ENCODE measurements around the gene ADAMTS9.

The ADAMTS9 gene

DNA sequence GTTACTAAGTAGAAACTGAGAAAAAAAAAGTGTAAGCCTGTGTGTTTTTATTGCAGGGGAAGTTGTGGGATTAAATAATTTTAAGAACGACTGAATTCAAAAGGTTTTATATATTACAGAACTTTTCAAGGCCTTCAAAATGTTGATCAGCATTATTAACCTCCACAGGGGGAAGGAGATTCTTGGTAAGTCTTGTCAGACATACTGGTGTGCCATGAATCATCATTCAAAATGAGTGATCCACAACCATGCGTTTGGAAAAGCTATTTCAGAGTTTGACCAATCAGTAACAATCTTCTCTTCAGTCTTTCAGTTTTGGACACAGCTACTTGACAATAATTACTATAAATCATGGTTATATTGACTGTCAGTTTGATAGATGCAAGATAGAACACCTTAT lies 70.2 kb downstream of the ADAMTS9 start:
- DNase-seq (ENCODE audit: low read depth): no peak

DNA sequence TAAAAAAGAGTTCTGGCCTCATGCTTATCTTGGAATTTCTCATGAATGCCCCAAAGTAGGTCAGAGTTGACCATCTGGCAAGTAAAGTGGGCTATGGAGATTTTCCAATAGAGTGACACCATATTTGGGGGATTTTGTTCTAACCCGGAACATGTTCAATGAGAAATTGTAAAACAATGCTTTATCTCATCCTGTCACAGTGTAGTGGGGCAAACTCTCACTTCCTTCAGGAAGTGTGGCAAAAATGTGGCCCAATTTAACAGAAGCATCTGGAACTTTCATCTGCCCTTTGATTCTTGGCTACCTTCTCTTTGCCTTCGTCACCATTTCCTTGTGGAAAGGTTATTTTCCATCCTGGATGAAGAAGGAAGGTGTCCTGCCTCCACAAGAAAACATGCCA lies 70.8 kb downstream of the ADAMTS9 start:
- DNase-seq (ENCODE audit: low read depth): no peak

DNA sequence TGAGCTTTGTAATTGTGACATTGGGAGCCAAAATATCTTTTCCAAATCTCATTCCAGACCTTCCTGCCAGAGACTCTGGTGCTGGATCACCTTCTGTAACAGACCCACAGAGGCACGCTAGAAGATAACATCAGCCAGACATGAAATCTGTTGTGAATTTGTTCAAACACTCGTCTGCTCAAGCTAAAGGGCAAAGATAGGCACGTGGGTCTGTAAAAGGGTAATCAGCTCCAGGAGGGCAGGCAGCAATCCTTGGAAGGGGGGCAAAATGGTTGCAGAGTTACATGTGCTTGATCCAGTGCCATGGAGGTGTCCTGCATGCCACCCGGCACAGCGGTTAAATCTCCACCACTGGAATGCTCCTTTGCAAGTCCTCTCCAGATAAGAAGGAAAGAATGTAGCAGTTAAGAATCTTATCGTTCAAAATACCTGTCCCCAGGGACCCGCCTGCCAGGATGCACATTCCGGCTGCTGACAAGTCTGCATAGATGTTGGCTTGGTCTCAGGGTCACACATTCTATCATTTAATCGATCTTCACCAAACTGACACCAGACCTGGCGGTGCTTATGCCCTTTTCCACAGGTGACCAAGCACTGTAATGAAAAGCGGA lies 74.8 kb downstream of the ADAMTS9 start:
- DNase-seq (ENCODE audit: low read depth): no peak

DNA sequence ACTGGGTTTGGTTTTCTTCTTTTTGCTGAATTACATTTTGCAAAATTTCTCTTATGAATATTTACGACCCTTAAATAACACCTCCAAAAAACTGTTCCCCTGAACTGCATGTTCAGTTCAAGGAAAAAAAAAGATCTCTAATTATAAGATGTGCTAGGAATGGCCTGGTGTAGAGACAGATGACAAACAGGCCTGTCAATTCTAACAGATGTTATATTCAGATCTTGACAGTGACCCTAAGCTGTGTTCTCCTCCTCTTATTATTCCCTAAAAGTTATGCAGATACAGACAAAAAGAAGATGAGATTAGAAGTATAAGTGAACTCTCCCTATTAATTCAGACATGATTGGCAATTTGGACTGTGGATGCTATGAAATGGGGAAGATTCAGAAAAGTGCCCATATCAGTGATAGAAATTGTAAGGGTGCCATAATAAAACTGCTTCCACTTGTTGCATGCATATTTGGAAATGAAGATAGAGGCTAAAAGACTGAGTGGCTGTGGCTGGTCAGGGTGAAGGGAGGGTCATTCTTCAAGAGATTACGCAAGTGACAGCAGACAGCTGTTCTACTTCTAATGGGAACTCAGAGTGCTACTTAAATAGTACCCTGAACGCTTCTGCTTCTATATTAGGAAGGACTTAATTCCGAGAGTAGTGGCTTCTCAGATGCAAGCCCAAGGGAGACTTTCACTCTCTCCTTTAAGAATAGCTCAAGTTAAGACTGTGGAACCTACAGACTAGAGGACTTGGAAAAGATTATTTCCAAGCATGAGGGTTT lies 75.5 kb downstream of the ADAMTS9 start:
- no peak for DNase-seq (ENCODE audit: low read depth)

DNA sequence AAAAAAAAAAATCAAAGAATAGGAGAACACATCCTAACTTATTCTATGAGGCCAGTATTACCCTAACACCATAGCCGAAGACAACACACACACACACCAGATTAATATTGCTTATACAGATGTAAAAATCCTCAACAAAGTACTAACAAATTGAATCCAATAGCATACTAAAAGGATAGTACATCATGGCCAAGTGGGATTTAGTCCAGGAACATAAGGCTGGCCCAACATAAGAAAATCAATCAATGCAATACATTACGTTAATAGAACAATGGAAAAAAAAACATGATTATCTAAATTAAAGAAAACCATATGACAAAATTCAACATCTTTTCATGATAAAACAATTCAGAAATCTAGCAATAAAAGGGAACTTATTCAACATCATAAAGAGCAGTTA lies 79.1 kb downstream of the ADAMTS9 start:
- no peak for DNase-seq (ENCODE audit: low read depth)

DNA sequence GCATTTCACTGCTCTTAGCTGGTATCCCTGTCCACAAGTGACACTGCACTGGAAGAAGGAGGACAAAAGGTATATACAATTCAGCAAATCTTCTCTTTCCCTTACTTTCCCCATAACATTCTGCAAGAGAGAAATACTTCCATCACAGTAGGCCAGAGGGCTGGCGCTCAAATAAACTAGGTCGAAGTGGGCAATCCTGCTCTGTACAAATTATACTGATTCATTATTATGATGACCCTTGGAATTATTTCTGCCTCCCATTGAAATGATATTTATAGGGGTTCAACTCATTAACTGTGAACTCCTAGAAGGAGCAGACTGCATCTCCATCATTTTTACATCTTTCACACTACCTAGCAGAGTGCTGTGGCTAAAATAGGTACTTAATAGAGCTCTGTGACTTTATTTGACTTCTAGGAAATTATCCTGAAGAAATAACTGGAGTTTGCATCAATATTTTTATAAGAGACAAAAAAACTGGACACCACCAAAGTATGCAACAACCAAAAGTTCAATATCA lies 80.7 kb downstream of the ADAMTS9 start:
- no peak for DNase-seq (ENCODE audit: low read depth)

DNA sequence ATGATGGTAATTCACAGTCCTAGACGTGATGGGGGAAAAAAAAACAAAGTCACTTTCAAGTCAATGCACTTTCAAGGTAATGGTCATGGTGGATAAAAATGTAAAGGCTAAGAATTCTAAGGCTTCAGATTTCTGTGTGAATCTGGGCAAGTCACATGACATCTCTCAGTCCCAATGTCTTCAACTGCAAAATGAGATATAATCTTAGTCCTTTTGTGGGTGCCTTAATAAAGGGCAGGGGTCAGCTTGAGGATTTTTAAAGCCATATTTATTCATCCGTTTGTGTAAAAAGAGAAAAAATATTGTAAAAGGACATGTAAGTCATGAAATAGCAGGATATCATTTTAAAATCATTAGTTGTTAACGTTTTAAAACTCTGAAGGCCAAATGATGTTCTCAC lies 83.5 kb downstream of the ADAMTS9 start:
- no peak for DNase-seq (ENCODE audit: low read depth)

DNA sequence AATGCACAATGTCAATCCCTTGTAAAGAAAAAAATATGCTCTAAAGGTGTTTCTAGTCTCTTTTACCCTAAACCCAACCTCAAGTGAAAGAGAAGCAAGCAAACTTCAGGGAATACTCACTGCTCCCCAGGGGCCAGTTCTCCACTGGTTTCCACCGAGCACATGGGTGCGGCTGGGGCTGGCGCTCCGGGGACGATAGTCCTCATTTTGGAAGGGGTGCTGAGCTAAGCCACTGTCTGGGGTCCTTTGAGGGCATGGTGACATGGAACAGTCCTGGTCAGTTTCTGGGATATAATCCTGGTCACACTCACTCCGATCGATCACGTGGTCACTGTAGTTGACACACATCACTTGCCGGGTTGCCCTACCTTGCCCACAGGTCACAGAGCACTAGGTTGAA lies 86.0 kb downstream of the ADAMTS9 start:
- no peak for DNase-seq (ENCODE audit: low read depth)

DNA sequence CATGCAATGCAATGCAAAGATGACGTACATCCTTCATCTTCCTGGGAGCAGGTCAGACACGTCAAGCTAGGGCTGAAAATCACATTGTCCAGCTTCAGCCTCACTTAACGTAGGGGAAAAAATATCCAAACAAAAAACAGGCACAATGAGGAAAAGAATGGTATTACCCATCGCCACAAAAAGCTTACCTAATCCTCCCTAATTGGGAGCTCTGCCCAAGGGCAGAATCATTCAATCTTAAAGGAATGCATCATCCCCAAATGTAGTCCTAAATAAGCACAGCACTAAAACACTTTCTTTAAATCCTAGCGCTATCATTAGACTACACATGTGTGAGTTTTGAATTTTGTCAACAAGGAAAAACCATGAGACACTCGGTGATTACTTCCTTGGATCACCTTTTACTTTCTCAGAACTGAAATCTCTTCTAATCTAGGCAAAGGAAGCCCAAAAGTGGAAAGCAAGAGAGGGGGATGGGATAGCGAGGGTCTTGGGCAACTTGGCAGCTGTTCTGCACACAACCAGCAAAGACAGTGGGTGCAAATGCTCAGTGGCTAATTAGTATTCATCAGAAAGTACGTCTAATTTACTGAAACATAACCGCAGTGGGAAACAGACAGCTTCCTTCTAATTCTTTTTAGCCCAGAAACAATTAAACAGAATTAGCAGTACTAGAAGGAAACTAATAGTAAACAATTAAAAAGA lies 87.4 kb downstream of the ADAMTS9 start:
- DNase-seq (ENCODE audit: low read depth): no peak

DNA sequence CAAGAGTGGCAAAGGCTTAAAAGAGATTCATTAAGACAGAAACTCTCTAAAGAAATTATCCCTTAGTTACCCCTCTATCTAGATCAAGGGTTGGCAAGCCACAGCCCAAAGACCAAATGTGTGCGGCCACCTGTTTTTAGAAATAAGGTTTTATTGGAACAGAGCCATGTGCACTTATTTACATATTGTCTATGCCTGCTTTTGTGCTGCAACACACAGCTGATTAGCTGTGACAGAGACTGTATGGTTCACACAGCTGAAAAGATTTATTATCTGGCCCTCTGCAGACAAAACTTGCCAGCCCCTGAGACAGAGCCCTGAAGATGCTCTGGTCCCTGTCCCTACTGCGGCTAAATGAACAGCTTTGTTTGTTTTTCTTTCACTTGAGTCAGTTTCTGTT lies 88.1 kb downstream of the ADAMTS9 start:
- no peak for DNase-seq (ENCODE audit: low read depth)

DNA sequence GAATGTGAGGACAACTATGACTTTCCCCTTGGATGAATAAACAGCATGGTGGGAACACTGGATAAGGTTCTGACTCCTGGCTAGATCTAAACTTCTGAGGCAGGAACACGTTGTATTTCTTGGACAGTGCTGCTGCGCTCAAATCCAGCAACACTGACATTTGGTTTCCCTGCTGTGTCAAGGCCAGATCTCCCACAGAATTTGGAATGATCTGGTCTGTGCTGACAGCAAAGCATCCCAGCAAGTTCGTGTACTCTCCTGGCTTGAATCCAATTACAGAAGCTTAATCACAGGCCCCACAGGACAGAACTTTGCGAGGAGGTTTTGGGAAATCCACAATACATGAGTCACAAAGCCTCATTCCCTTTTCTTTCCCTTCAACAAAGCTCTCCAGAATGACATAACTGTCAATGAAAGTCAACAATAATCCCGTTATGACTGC lies 92.5 kb downstream of the ADAMTS9 start:
- DNase-seq (ENCODE audit: low read depth): no peak

DNA sequence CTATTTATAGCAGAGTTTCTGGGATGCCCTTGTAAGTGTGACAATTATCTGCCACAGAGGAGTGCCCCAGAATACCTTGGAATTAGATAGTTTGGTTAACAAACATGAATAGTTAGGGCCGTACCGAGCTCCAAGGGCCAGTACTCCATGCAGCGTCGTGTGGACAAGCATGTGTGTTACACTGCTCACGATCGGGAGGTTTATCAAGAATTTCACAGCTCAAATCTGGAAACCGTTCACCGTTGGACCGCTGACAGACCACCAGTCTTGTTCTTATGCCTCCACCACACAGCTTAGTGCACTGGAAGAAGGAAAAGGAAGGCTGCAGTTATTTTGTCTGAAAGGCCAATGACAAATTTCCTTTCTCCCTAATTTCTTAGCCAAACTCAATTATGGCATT lies 93.7 kb downstream of the ADAMTS9 start:
- DNase-seq (ENCODE audit: low read depth): no peak

DNA sequence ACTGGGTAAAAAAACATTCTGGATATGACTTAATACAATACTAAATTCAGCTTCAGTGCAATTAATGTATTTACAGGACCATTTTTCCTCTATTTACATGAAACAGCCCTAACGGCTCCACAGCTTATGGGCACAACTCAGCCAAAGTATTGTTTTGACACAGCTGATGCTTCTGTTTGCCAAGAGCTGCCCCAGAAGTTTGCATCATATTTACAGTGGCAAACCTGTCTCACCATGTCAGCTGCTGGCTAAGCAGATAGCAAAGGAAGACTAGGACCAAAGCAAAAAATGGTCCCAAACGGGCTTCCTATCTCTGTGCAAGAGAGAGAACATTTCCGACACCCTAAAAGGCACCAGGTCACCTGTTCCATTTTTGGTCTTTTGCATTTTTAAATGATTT lies 94.5 kb downstream of the ADAMTS9 start:
- DNase-seq (ENCODE audit: low read depth): no peak

DNA sequence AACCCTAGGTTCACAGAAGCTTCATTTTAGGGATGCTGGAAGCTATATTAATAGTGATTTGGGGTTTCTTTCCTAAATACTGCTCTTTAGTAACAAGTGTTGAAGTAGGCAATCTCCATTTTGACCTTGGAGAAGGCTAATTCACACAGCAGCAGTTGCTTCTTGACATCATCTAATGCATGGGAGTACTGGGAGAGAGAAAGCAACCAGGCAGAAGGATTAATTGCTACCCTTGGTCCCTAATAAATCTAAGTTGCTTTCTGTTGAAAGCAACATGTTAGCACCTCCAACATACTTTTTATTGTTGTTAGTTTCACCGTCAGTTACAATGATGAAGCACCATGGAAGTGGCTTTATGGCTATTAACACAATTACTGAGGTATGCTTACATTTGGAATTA lies 96.2 kb downstream of the ADAMTS9 start:
- DNase-seq (ENCODE audit: low read depth): no peak

DNA sequence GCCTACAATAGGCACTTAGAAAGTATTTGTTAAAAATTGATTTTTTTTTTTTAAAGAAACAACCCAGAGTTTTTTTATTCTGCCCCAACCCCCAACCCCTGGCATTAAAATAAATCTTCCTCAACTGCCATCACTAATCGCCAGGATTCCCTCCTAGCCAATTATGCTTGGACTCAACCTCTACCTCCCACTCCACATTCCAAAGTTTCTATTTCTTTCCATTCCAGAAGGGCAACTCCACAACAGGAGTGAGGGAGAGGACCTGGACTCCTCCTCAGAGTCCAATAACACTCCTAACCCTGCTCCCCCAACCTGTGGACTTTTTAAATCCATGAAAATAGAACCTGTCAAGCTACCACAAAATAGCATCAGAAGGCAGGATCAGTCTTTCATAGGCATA lies 99.4 kb downstream of the ADAMTS9 start:
- no peak for DNase-seq (ENCODE audit: low read depth)

DNA sequence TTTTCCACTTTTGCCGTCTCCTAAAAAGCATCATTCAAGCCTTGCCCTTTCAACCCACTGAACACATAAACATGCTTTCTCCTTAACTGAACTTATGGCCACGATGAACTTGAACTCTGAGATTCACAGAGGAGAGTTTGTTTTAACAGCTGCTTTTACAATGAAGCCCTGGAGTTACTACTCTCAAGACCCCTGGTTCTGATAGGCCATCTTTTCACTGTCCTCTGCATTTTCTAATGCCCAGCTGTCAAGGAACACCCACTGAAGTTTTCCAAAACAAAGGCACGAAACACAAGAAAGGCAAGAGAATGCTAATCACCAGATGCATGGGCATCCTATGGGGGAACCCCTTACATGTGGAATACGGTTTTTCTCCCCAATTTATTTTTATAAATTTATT lies 100.8 kb downstream of the ADAMTS9 start:
- DNase-seq (ENCODE audit: low read depth): no peak

DNA sequence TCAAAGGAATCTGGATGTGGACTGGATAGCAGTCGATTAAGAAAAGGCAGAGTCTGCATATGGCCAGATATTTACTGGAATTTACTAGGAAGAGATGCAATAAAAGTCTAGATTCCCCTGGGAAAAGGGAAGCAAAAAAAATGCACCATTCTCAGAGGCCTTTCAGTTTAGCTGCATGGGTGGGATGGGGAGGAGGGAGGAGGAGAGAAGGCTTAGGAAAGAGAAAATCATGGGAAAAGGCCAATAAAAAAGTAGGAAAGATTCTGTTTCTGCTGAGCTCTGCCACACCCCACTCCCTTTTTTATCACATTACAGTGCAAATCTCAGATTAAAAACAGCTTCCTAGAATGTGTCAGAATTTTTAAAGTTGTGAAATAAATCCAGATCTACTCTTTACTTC lies 103.6 kb downstream of the ADAMTS9 start:
- DNase-seq (ENCODE audit: low read depth): no peak

DNA sequence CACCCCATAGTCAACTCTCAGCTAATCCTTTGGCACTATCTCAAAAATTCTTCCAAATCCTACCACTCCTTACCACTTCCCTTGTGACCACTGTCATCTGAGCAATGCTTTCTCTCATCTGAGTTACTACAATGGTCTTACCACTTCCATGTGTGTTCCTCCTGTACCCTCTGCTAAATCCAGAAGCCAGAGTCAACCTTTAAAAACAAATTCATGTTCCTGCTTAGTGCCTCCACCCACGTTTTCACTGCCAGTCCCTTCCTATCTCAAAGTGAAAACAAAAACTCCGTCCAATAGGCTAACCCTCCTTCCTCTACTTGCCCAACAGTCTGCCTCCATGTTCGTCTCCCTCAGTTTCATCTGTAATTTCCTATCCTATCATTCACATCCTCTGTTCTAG lies 109.0 kb downstream of the ADAMTS9 start:
- DNase-seq (ENCODE audit: low read depth): no peak

DNA sequence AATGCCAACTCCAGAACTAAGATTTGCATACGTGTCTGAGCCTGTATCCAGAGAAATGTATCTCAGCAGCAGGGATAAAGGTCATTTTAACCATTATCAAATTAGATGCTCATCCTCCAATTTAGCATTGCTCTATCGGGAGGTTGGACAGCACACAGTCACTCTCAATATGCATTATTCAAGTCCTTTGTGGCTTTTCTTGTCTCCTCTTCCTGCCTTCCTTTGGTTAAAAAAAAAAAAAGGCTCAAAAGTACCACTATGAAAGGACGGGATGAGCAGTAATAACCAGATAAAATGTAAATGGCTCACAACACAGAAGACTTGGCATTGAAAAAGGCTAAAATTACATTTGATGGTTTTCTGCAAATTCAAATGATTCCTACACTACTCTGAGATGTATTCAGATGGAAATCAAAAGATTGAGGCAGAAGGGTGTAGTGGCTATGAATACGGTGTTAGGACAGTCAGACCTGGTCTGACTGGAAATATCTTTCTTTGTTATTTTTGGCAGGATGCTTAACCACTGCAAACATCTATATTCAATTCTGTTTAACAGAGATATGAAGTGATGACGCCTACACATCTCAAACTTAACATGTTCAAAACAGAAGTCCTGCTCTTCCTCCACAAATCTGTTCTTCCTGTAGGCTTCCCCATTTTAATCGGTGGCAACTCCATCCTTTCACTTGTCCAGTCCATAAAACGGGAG lies 109.6 kb downstream of the ADAMTS9 start:
- DNase-seq (ENCODE audit: low read depth): no peak

DNA sequence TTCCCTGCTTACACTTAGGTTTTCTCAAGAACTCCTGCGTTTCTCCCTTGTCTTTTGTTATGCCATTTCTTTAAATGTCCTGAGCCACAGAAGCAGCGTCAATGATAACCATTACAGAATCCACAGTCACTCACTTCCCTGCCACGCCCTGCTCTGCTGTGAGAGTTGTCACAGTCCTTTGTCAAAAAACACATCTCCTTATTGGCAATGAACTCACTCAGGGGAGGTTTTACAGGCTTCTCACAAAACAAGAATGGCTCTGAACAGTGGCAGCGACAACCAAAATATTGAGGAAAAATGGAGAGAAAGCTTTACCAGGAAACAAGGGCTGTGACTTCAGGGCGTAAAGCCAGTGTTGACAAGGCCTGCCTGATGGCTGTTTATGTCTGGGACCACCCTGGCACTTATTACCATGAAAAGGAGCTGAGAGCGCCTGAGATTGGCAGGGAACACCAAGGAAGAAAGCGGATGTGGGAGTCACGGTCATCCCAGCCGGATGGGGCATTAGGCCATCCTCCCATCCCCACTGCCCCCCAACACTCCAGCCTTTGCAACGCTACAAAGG lies 111.5 kb downstream of the ADAMTS9 start:
- DNase-seq (ENCODE audit: low read depth): no peak

DNA sequence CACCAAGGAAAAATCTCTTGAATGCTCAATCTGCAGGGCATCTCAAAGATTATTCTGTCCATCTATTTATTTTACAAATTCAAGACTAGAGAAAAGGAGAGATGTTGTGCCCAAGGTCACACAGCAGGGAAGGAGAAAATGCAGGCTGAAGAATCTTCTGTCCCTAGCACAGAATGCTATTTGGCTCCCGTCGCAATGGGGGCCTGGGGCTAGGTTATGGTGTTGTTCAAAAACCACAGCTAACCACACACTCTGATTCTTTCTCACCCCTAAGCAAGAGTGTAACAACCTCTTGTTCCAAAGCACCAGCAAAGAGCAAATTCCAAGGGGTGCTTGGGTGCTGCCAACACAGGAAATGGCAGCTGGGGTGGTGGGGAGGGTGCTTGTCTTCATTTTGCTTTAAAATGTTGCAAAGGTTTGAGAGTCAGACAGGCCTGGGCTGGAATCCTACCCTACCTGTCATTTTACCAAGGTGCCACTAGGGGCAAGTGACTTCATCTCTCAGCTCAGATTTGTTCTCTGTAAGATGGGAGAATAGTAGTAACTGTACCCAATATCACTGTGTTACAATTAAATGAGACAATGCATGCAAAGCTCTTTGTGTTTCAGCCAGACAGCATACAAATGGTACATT lies 112.5 kb downstream of the ADAMTS9 start:
- no peak for DNase-seq (ENCODE audit: low read depth)

DNA sequence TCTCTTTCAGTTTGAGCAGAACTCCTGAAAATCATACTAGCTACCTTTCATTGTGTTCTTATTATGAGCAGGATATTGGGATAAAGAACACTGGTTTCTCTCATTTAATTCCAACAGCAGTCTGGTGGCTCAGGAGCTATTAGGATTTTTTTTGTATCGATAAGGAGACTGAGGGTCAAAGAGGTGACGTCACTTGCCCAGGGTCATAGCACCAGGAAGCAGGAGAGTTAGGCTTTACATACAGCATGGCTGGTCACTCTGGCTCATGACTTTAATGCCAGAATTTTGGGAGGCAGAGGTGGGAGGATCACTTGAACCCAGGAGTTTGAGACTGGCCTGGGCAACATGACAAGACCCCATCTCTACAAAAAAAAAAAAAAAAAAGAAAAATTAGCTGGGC lies 113.6 kb downstream of the ADAMTS9 start:
- no peak for DNase-seq (ENCODE audit: low read depth)

Measured in stimulated activated CD8-positive, alpha-beta memory T cell treated with anti-CD3 and anti-CD28 coated beads, Interleukin-12 subunit alpha, Interleukin-12 subunit beta, amount 100 ng/mL, for 1 hour (primary cell).